Measurements from ENCODE around the gene PCDH9. TPM values are rescaled to one million over a fixed set of nuclear protein-coding genes. Genes with fewer than 3 reads are reported as not detected.

PCDH9 gene
- polyA plus RNA-seq, 3 donors = 0.03 TPM; not detected in 1

DNA sequence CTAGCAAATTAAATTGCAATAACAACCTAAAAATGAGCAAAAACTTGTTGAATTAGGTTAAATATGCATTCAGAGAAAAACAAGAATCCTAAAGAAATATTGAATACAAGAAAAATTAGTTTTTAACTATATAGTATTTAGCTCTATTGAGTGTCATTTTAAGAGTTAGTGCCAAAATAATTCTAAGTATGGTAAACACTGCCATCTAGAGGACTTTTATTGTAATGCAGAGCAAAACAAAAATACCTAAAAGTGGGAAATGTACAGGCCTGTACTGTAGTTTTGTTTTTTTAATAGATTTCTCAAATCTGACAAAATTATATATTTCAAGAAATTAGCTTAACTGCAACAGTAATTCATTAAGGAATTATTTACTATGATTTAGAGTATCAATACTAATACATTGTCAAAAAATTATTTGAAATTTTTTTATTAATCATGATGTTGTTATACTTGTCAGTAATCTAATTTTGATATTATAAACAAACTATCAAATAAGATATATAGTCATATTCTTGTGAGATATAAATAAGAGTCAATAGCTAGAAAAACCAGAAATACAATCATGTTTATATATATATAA, 8.2 kb upstream of the PCDH9 start:
- intact Hi-C loops (cut with micrococcal nuclease) = no loop called here
- Histone ChIP-seq H2AFZ (ENCODE audit: insufficient read depth, low read depth, low read length, poor library complexity, severe bottlenecking) (no peak overlapping the region), H3K4me2 (replicated peaks; ENCODE audit: extremely low read depth, low read length, poor library complexity, severe bottlenecking) (no peak overlapping the region), H3K27me3 (ENCODE audit: control insufficient read depth in 2 of 2, insufficient read depth in 2 of 2, low read length in 2 of 2) (peaks cover 7 to 11% of the 10 kb centered on the region in 2 donors), H3K27ac (ENCODE audit: low read depth in 1 of 2, low read length in 2 of 2) (no peak overlapping the region), H3K36me3 (replicated peaks in 1 of 2; ENCODE audit: control insufficient read depth in 1 of 2, insufficient read depth in 2 of 2, low read length in 2 of 2) (no peaks in the 10 kb centered on the region), H3K9me3 (replicated peaks in 1 of 2; ENCODE audit: control insufficient read depth in 1 of 2, insufficient read depth in 1 of 2, low read length in 2 of 2) (no peaks in the 10 kb centered on the region), H3K9ac (ENCODE audit: insufficient read depth, low read length, poor library complexity, severe bottlenecking) (no peak overlapping the region), H3K4me3 (replicated peaks in 1 of 3; ENCODE audit: low read depth in 2 of 3, low read length in 3 of 3) (no peak overlapping the region), H4K20me1 (ENCODE audit: insufficient read depth, low read length) (no peaks in the 10 kb centered on the region), H3K79me2 (ENCODE audit: insufficient read depth, low read length) (no peaks in the 10 kb centered on the region), H3K4me1 (ENCODE audit: control insufficient read depth in 1 of 2, insufficient read depth in 2 of 2, low read length in 2 of 2) (no peaks in the 10 kb centered on the region)
- Mint-ChIP-seq H3K36me3 (no peaks in the 10 kb centered on the region), H3K9me3 (no peaks in the 10 kb centered on the region), H3K4me3 (no peak overlapping the region), H3K27ac (no peak overlapping the region), H3K4me1 (no peaks in the 10 kb centered on the region), H3K27me3 (ENCODE audit: low read depth in 3 of 3) (peaks cover 6 to 10% (median 7%) of the 10 kb centered on the region in 3 donors)
- TF ChIP-seq, protein P1, sequence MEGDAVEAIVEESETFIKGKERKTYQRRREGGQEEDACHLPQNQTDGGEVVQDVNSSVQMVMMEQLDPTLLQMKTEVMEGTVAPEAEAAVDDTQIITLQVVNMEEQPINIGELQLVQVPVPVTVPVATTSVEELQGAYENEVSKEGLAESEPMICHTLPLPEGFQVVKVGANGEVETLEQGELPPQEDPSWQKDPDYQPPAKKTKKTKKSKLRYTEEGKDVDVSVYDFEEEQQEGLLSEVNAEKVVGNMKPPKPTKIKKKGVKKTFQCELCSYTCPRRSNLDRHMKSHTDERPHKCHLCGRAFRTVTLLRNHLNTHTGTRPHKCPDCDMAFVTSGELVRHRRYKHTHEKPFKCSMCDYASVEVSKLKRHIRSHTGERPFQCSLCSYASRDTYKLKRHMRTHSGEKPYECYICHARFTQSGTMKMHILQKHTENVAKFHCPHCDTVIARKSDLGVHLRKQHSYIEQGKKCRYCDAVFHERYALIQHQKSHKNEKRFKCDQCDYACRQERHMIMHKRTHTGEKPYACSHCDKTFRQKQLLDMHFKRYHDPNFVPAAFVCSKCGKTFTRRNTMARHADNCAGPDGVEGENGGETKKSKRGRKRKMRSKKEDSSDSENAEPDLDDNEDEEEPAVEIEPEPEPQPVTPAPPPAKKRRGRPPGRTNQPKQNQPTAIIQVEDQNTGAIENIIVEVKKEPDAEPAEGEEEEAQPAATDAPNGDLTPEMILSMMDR (IDR thresholded peaks at IDR 0.05) = peak; percentile 90
- DNase-seq = peak in 2 of 3 donors; percentile 8 to 37

DNA sequence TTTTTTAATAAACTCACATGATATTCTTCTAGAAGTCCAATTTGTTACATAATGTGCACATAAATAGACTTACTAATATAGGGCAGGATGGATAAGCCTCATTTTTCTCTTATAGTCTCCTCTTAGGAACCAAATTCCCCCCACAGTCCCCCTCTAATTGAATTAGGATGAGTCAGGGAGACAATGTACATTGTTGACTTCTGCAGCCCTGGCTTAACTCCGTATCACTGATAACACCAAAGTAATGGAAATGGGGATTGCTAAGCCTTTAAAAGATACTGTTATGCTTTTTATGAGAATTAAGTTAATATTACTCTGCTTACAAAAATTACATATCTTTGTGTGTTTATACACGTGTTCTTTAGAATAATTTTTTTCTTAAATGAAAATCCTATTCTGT, 5.1 kb upstream of the PCDH9 start:
- DNase-seq = no peak
- H3K9ac ChIP-seq (ENCODE audit: insufficient read depth, low read length, poor library complexity, severe bottlenecking) = no peak overlapping the region
- H3K36me3 ChIP-seq (replicated peaks in 1 of 2; ENCODE audit: control insufficient read depth in 1 of 2, insufficient read depth in 2 of 2, low read length in 2 of 2) = no peaks in the 10 kb centered on the region
- Mint-ChIP-seq H3K27me3 (ENCODE audit: low read depth in 3 of 3) (peaks cover 24 to 29% (median 29%) of the 10 kb centered on the region in 3 donors), H3K27ac (no peak overlapping the region), H3K4me1 (peaks cover 10% of the 10 kb centered on the region), H3K36me3 (no peaks in the 10 kb centered on the region), H3K9me3 (peaks cover 0 to 3% (median 0%) of the 10 kb centered on the region in 7 donors), H3K4me3 (no peak overlapping the region)
- H3K4me3 ChIP-seq (replicated peaks in 1 of 3; ENCODE audit: low read depth in 2 of 3, low read length in 3 of 3) = no peak overlapping the region
- no peaks in the 10 kb centered on the region for H3K79me2 ChIP-seq (ENCODE audit: insufficient read depth, low read length)
- TF ChIP-seq, protein P1 (IDR thresholded peaks at IDR 0.05) = no peak
- no peak overlapping the region for H3K27ac ChIP-seq (ENCODE audit: low read depth in 1 of 2, low read length in 2 of 2)
- intact Hi-C loops (cut with micrococcal nuclease) = no loop called here
- no peak overlapping the region for H3K4me2 ChIP-seq (replicated peaks; ENCODE audit: extremely low read depth, low read length, poor library complexity, severe bottlenecking)
- no peaks in the 10 kb centered on the region for H4K20me1 ChIP-seq (ENCODE audit: insufficient read depth, low read length)
- no CpG with 5 or more reads among the region's 2 CpGs for WGBS (ENCODE audit: insufficient coverage)
- peaks cover 26 to 39% of the 10 kb centered on the region in 2 donors for H3K27me3 ChIP-seq (ENCODE audit: control insufficient read depth in 2 of 2, insufficient read depth in 2 of 2, low read length in 2 of 2)
- no peaks in the 10 kb centered on the region for H3K9me3 ChIP-seq (replicated peaks in 1 of 2; ENCODE audit: control insufficient read depth in 1 of 2, insufficient read depth in 1 of 2, low read length in 2 of 2)
- no peak overlapping the region for H2AFZ ChIP-seq (ENCODE audit: insufficient read depth, low read depth, low read length, poor library complexity, severe bottlenecking)
- H3K4me1 ChIP-seq (ENCODE audit: control insufficient read depth in 1 of 2, insufficient read depth in 2 of 2, low read length in 2 of 2) = peaks cover 5 to 14% of the 10 kb centered on the region in 2 donors
